Measurements from ENCODE around the gene CCNE1. TPM values are rescaled to one million over a fixed set of nuclear protein-coding genes. Genes with fewer than 3 reads are reported as not detected.

CCNE1 gene
- total and polyA plus RNA-seq, 9 of the 15 experiments (the other 6 are each of a cell fraction or from before 2014, with no cell fraction given): 6.2 to 41.0 (median 31.6) TPM

DNA sequence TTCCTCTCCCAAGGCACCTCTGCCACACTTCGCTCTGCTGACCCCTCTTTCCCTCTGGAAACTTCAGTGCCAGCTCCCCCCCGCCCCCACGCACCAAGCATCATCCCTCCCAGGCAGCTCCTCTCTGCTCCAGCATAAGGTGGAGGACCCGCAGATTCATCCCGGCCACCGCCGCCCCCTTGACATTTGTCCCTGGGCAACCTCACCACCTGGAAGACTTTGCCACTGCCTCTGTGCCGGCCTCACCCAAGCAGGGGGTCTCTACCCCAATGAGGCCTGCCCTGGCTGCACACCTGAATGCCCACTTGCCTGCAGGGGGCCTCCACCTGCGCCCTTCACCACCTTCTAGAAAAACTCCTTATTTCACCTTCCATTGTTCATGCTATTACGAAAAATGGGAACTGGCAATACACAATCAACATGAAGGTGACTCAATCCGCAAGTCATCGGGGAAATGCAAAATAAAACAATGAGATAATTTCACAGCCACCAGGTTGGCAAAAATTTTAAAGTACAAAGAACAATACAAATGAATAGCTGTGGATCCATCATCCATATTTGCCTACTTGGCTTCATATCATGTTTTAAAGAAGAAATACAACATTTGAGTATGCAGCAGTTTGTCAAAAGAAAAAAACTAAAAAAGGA, 21.9 kb downstream of the CCNE1 start:
- no TSS peak for BruUV-seq (replicated peaks)

More for the DNA sequence above, 21.9 kb downstream of the CCNE1 start:
- no peak for TF ChIP-seq BRF1 (IDR thresholded peaks at IDR 0.05; ENCODE audit: borderline replicate concordance, extremely low read depth, insufficient read length)
- no peak for TF ChIP-seq SIN3A (IDR thresholded peaks at IDR 0.05; ENCODE audit: borderline replicate concordance in 2 of 2, control insufficient read depth in 1 of 2, low read depth in 2 of 2, low read length in 2 of 2)
- no peak for TF ChIP-seq POLR2AphosphoS2 (IDR thresholded peaks at IDR 0.05; ENCODE audit: low read length)
- TF ChIP-seq, protein P1, sequence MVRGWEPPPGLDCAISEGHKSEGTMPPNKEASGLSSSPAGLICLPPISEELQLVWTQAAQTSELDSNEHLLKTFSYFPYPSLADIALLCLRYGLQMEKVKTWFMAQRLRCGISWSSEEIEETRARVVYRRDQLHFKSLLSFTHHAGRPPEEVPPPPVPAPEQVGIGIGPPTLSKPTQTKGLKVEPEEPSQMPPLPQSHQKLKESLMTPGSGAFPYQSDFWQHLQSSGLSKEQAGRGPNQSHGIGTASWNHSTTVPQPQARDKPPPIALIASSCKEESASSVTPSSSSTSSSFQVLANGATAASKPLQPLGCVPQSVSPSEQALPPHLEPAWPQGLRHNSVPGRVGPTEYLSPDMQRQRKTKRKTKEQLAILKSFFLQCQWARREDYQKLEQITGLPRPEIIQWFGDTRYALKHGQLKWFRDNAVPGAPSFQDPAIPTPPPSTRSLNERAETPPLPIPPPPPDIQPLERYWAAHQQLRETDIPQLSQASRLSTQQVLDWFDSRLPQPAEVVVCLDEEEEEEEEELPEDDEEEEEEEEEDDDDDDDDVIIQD (CRISPR knock-in tag; IDR thresholded peaks at IDR 0.05): no peak
- TF ChIP-seq, protein P2, sequence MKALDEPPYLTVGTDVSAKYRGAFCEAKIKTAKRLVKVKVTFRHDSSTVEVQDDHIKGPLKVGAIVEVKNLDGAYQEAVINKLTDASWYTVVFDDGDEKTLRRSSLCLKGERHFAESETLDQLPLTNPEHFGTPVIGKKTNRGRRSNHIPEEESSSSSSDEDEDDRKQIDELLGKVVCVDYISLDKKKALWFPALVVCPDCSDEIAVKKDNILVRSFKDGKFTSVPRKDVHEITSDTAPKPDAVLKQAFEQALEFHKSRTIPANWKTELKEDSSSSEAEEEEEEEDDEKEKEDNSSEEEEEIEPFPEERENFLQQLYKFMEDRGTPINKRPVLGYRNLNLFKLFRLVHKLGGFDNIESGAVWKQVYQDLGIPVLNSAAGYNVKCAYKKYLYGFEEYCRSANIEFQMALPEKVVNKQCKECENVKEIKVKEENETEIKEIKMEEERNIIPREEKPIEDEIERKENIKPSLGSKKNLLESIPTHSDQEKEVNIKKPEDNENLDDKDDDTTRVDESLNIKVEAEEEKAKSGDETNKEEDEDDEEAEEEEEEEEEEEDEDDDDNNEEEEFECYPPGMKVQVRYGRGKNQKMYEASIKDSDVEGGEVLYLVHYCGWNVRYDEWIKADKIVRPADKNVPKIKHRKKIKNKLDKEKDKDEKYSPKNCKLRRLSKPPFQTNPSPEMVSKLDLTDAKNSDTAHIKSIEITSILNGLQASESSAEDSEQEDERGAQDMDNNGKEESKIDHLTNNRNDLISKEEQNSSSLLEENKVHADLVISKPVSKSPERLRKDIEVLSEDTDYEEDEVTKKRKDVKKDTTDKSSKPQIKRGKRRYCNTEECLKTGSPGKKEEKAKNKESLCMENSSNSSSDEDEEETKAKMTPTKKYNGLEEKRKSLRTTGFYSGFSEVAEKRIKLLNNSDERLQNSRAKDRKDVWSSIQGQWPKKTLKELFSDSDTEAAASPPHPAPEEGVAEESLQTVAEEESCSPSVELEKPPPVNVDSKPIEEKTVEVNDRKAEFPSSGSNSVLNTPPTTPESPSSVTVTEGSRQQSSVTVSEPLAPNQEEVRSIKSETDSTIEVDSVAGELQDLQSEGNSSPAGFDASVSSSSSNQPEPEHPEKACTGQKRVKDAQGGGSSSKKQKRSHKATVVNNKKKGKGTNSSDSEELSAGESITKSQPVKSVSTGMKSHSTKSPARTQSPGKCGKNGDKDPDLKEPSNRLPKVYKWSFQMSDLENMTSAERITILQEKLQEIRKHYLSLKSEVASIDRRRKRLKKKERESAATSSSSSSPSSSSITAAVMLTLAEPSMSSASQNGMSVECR (CRISPR knock-in tag; IDR thresholded peaks at IDR 0.05): no peak
- no peak for TF ChIP-seq VEZF1 (CRISPR knock-in tag; IDR thresholded peaks at IDR 0.05)
- H3K79me2 ChIP-seq (ENCODE audit: control insufficient read depth, insufficient read depth, low read length): no peaks in the 10 kb centered on the region
- H3K4me3 ChIP-seq: no peak overlapping the region
- in situ Hi-C loops (cut with MboI): no loop called here
- intact Hi-C loops (cut with micrococcal nuclease): no loop called here
- ChIA-PET POLR2A (interaction anchor here (1.4 kb wide), 1 partner anchor 11 kb away, joined by 4 read pairs; no protein-coding TSS in a partner anchor), CTCF (ENCODE audit: low intra/inter-chr PET ratio) (no interaction called here)
- no peaks in the 10 kb centered on the region for H3K36me3 ChIP-seq (ENCODE audit: control insufficient read depth, insufficient read depth, low read length)
- peaks cover 45 to 50% of the 10 kb centered on the region in 2 experiments for H3K27me3 ChIP-seq (ENCODE audit: control insufficient read depth in 2 of 2, insufficient read depth in 2 of 2, low read length in 2 of 2)
- ATAC-seq (no peak), FAIRE-seq (no peak), DNase-seq (ENCODE audit: extremely low read depth in 1 of 4, low spot score in 3 of 4) (no peak)
- WGBS (ENCODE audit: insufficient coverage, low coverage, missing lambda C conversion rate): 18% methylated on average over 12 of the region's 12 CpGs
- H3K4me1 ChIP-seq (replicated peaks in 1 of 2; ENCODE audit: control insufficient read depth in 2 of 2, insufficient read depth in 2 of 2, low read length in 2 of 2): no peaks in the 10 kb centered on the region
- no peaks in the 10 kb centered on the region for H3K9me3 ChIP-seq (replicated peaks; ENCODE audit: control insufficient read depth, insufficient read depth, low read depth, low read length)
- H3K9ac ChIP-seq (ENCODE audit: insufficient read depth in 1 of 2, low read depth in 2 of 2, low read length in 2 of 2): no peak overlapping the region
- H3K27ac ChIP-seq (ENCODE audit: extremely low read depth, low read depth, low read length): no peak overlapping the region
- no peak overlapping the region for H2AFZ ChIP-seq (ENCODE audit: low read depth, low read length)
- no peak overlapping the region for H3K4me2 ChIP-seq (ENCODE audit: insufficient read depth, low read length)
- no peaks in the 10 kb centered on the region for H3K9me1 ChIP-seq (ENCODE audit: control insufficient read depth, insufficient read depth, low read length)
- H4K20me1 ChIP-seq (replicated peaks; ENCODE audit: control insufficient read depth, insufficient read depth, low read length): peaks cover 3% of the 10 kb centered on the region; the same call in 1 of the 2 replicates
